Neuronal stem cell (in vitro differentiated cells): ENCODE data around the gene NEGR1.

ENCODE experiments used
- DNase-seq: peaks from one replicate; pipeline ENCODE4 v3.0.0-alpha.2; 2013; ENCODE audit warnings: low spot score
- H2AFZ ChIP-seq: one replicate; pipeline ENCODE4 v1.6.1; 2013; ENCODE audit warnings: mild to moderate bottlenecking, low read length, inconsistent platforms
- H2AK5ac ChIP-seq: 2 replicates; pipeline ENCODE4 v1.6.1; 2013; ENCODE audit warnings: low read depth, mild to moderate bottlenecking, inconsistent platforms, low read length, moderate library complexity, mixed read lengths
- H2BK120ac ChIP-seq: 2 replicates; pipeline ENCODE4 v1.6.1; 2013; ENCODE audit warnings: low read depth, mild to moderate bottlenecking, inconsistent platforms, low read length, moderate library complexity, mixed read lengths
- H2BK12ac ChIP-seq: one replicate; pipeline ENCODE4 v1.6.1; 2013; ENCODE audit warnings: low read length, inconsistent platforms
- H2BK15ac ChIP-seq: 2 replicates; pipeline ENCODE4 v1.6.1; 2013; ENCODE audit warnings: mild to moderate bottlenecking, low read length, inconsistent platforms, mixed read lengths
- H2BK5ac ChIP-seq: one replicate; pipeline ENCODE4 v1.6.1; 2013; ENCODE audit warnings: inconsistent platforms, mild to moderate bottlenecking, low read length, moderate library complexity
- H3K14ac ChIP-seq: one replicate; pipeline ENCODE4 v1.6.1; 2013; ENCODE audit warnings: low read length, inconsistent platforms
- H3K18ac ChIP-seq: 2 replicates; pipeline ENCODE4 v1.6.1; 2013; ENCODE audit warnings: low read length, inconsistent platforms
- H3K23ac ChIP-seq: 2 replicates; pipeline ENCODE4 v1.6.1; 2013; ENCODE audit warnings: low read depth, mild to moderate bottlenecking, mixed read lengths, low read length, inconsistent platforms; ENCODE audit not compliant: poor library complexity
- H3K27ac ChIP-seq: replicated peaks from 3 replicates; pipeline ENCODE4 v1.5.1; 2013; ENCODE audit warnings: low read length, inconsistent platforms
- H3K27me3 ChIP-seq, 3 experiments: 2 replicates each; pipeline ENCODE4 v1.6.1; 2013; ENCODE audit warnings: low read length in 3 of 3, mild to moderate bottlenecking in 2 of 3, inconsistent platforms in 1 of 3, low read depth in 1 of 3, mixed read lengths in 1 of 3, moderate library complexity in 1 of 3; ENCODE audit not compliant: control insufficient read depth in 3 of 3, insufficient read depth in 3 of 3
- H3K36me3 ChIP-seq, 2 donors: replicated peaks in 1 of 2; 2 replicates each; pipeline ENCODE4 v1.6.1; 2013; ENCODE audit warnings: low read length in 2 of 2; ENCODE audit not compliant: control insufficient read depth in 2 of 2, insufficient read depth in 2 of 2
- H3K4ac ChIP-seq: 2 replicates; pipeline ENCODE4 v1.6.1; 2013; ENCODE audit warnings: inconsistent platforms, mild to moderate bottlenecking, low read length, moderate library complexity
- H3K4me1 ChIP-seq, 2 donors: 1 replicate in 1 of 2; 2 replicates in 1 of 2; pipeline ENCODE4 v1.6.1; 2013; ENCODE audit warnings: low read length in 2 of 2, low read depth in 1 of 2; ENCODE audit not compliant: control insufficient read depth in 2 of 2, insufficient read depth in 1 of 2
- H3K4me2 ChIP-seq: one replicate; pipeline ENCODE4 v1.6.1; 2013; ENCODE audit warnings: mild to moderate bottlenecking, low read length, inconsistent platforms; ENCODE audit not compliant: insufficient read depth, poor library complexity, severe bottlenecking
- H3K4me3 ChIP-seq, 2 donors: 2 replicates each; pipeline ENCODE4 v1.5.1; 2013; ENCODE audit warnings: low read length in 2 of 2, mild to moderate bottlenecking in 2 of 2, inconsistent platforms in 1 of 2, moderate library complexity in 1 of 2
- H3K79me1 ChIP-seq: one replicate; pipeline ENCODE4 v1.6.1; 2013; ENCODE audit warnings: low read depth, mild to moderate bottlenecking, inconsistent platforms, low read length, moderate library complexity
- H3K9ac ChIP-seq: one replicate; pipeline ENCODE4 v1.6.1; 2013; ENCODE audit warnings: mild to moderate bottlenecking, low read depth, low read length, inconsistent platforms; ENCODE audit not compliant: poor library complexity
- H3K9me3 ChIP-seq, 2 donors: replicated peaks in 1 of 2; 2 replicates each; pipeline versions ENCODE3 to v1.6.1; 2013; ENCODE audit warnings: low read length in 2 of 2, mild to moderate bottlenecking in 2 of 2, inconsistent platforms in 1 of 2, low read depth in 1 of 2, mixed read lengths in 1 of 2, moderate library complexity in 1 of 2; ENCODE audit not compliant: control insufficient read depth in 2 of 2, insufficient read depth in 1 of 2
- H4K8ac ChIP-seq: one replicate; pipeline ENCODE4 v1.6.1; 2013; ENCODE audit warnings: low read depth, mild to moderate bottlenecking, inconsistent platforms, low read length, moderate library complexity
- H4K91ac ChIP-seq: one replicate; pipeline ENCODE4 v1.6.1; 2013; ENCODE audit warnings: low read length, low read depth, mild to moderate bottlenecking, inconsistent platforms; ENCODE audit not compliant: poor library complexity
- WGBS, 2 donors: extraction: QIAGEN DNeasy Blood & Tissue Kit; methylation state at CpG; one replicate each; pipeline ENCODE4 v1.1.7; 2013; ENCODE audit warnings: missing lambda C conversion rate in 2 of 2, mixed read lengths in 1 of 2; ENCODE audit not compliant: insufficient read length in 2 of 2, insufficient replicate concordance in 1 of 2; ENCODE audit errors: extremely low coverage in 2 of 2; 5-methylcytosine and 5-hydroxymethylcytosine counted together

Gene NEGR1

DNA sequence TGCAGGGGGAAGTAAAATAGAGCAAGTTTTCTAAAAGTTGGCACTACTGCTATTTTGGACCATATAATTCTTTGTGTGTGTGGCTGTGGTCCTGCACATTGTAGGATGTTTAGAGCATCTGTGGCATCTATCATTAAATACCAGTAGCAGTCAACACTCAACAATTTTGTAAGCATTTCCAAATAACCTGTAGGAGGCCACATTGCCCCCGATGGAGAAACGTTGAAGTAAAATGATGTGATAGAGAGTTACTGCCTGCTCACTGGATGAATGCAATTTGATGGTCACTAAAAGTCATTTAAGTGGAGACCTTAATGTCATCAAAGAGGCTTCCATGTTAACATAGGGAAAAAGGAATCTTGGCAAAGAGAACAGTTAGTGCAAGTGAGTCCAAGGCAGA lies 560.8 kb downstream of the NEGR1 start:
- Histone ChIP-seq H3K14ac (no peak overlapping the region), H2BK15ac (no peak overlapping the region), H3K23ac (no peak overlapping the region), H3K9me3 (no peaks in the 10 kb centered on the region), H3K36me3 (no peaks in the 10 kb centered on the region), H3K79me1 (no peaks in the 10 kb centered on the region), H3K4me1 (no peaks in the 10 kb centered on the region), H2AFZ (no peak overlapping the region), H4K91ac (no peak overlapping the region), H2BK120ac (no peak overlapping the region), H3K4me2 (no peak overlapping the region), H2BK5ac (no peak overlapping the region), H3K18ac (no peak overlapping the region), H3K4ac (no peak overlapping the region), H3K27ac (no peak overlapping the region), H2AK5ac (no peak overlapping the region), H2BK12ac (no peak overlapping the region), H4K8ac (no peak overlapping the region), H3K4me3 (no peak overlapping the region), H3K27me3 (no peaks in the 10 kb centered on the region), H3K9ac (no peak overlapping the region)
- WGBS, 2 donors: no CpG with 5 or more reads among the region's 2 CpGs
- no peak for DNase-seq

DNA sequence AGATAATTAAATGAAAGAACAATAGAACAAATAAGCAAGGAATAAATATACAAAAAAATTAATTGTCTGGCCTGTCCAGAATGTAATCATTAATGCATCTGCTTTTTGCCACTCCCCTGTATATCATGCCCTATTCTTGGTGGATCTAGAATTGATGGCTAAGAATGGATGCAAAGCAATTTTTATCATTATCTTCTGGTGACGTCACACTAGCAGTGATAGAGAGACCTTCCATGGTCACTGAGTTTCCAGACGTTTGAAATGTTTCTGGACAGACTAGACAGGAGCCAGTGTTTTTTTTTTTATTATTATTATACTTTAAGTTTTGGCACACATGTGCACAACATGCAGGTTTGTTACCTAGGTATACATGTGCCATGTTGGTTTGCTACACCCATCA lies 563.0 kb downstream of the NEGR1 start:
- Histone ChIP-seq H3K9me3 (peaks cover 0 to 3% of the 10 kb centered on the region in 2 donors), H2AFZ (no peak overlapping the region), H3K27me3 (no peaks in the 10 kb centered on the region), H3K4me3 (no peak overlapping the region), H2BK15ac (no peak overlapping the region), H4K91ac (no peak overlapping the region), H3K4me2 (no peak overlapping the region), H3K23ac (no peak overlapping the region), H3K4me1 (no peaks in the 10 kb centered on the region), H2BK5ac (no peak overlapping the region), H2BK12ac (no peak overlapping the region), H3K27ac (no peak overlapping the region), H3K4ac (no peak overlapping the region), H3K36me3 (no peaks in the 10 kb centered on the region), H3K14ac (no peak overlapping the region), H3K18ac (no peak overlapping the region), H3K9ac (no peak overlapping the region), H3K79me1 (no peaks in the 10 kb centered on the region), H2BK120ac (no peak overlapping the region), H4K8ac (no peak overlapping the region), H2AK5ac (no peak overlapping the region)
- DNase-seq: no peak
- WGBS, 2 donors: no CpG with 5 or more reads among the region's 2 CpGs

DNA sequence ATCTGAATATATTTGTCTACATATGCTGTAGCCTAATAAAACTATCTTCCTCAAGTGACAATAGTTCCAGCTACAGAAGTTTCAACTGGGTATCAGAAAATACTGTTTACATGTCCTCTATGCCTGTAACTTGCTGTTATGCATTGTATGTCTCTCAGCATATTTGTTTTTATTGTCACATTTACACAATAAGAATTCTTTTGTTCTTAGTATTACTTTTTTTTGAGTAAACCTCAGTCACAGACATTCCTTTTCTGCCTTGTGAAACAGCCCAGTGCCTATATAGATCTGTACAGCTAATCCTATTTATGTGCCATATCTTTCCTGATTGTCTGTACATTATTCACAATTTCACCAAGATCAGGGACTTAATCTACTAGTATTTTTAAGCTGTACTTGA lies 565.2 kb downstream of the NEGR1 start:
- Histone ChIP-seq H3K36me3 (no peaks in the 10 kb centered on the region), H4K91ac (no peak overlapping the region), H4K8ac (no peak overlapping the region), H2BK120ac (no peak overlapping the region), H2BK12ac (no peak overlapping the region), H3K4me2 (no peak overlapping the region), H3K27ac (no peak overlapping the region), H2BK15ac (no peak overlapping the region), H3K4me3 (no peak overlapping the region), H3K4me1 (no peaks in the 10 kb centered on the region), H2AFZ (no peak overlapping the region), H3K27me3 (no peaks in the 10 kb centered on the region), H2BK5ac (no peak overlapping the region), H3K14ac (no peak overlapping the region), H3K18ac (no peak overlapping the region), H3K23ac (no peak overlapping the region), H3K4ac (no peak overlapping the region), H3K9me3 (peaks cover 0 to 3% of the 10 kb centered on the region in 2 donors), H3K79me1 (no peaks in the 10 kb centered on the region), H2AK5ac (no peak overlapping the region), H3K9ac (no peak overlapping the region)
- DNase-seq: no peak

DNA sequence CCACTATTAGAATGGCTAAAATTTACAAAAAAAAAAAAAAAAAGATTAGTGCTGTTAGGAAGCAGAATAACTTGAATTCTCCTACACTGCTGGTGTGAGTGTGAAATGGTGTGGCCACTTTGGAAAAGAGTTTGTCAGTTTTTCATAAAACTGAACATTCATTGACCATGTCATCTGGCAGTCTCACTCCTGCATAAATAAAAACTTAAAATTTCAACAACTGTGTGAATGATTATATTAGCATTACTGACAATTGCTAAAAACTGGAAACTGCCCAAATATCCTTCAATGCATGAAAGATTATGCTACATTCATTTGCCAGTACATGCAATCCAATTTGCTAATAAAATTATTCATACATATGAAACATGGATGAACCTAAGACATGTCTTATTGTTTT lies 570.9 kb downstream of the NEGR1 start:
- Histone ChIP-seq H3K4me3 (no peak overlapping the region), H4K91ac (no peak overlapping the region), H2BK12ac (no peak overlapping the region), H3K14ac (no peak overlapping the region), H3K4ac (no peak overlapping the region), H3K4me1 (no peaks in the 10 kb centered on the region), H2AK5ac (no peak overlapping the region), H4K8ac (no peak overlapping the region), H3K36me3 (no peaks in the 10 kb centered on the region), H3K79me1 (no peaks in the 10 kb centered on the region), H3K27me3 (no peaks in the 10 kb centered on the region), H2BK5ac (no peak overlapping the region), H3K23ac (no peak overlapping the region), H3K18ac (no peak overlapping the region), H3K27ac (no peak overlapping the region), H3K4me2 (no peak overlapping the region), H2BK120ac (no peak overlapping the region), H3K9me3 (peaks cover 0 to 3% of the 10 kb centered on the region in 2 donors), H3K9ac (no peak overlapping the region), H2BK15ac (no peak overlapping the region), H2AFZ (no peak overlapping the region)
- no peak for DNase-seq
